GDM1 (cell line): Measurements from ENCODE around the gene C6.
"Not testable (repeated sequence)": the region's sequence is repeated elsewhere in the genome, so short reads cannot be mapped to it uniquely, and the experiment has no call there.

ENCODE experiments used
- DNase-seq: peaks from one replicate; lab custom pipeline; 2025; lab: John Stamatoyannopoulos, UW

Gene C6

GRCh38 chr5:41213340-41213739 lies at the start of gene C6:
TSS of gene C6 (minus strand) at chr5:41213532. CDS start at chr5:41203230, 10,302 bp downstream.
- no peak for DNase-seq

DNA sequence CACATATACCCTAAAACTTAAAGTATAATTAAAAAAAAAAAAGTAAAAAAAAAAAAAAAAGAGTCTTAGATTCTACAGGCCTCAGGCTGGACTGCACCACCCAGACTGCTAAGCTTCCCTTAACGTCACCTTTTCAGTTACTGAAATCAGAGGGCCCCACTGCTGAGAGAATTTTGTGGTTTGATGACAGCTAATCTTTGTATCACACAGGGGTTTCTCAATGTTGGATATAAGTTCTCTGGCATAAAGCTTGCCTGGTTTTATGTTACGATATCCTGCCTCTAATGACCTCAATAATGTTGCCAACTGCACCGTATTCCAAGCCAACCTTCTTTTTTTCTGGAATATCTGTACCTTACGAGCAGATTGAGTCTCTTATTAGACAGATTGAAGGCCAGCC lies 43.1 kb upstream of the C6 start:
- DNase-seq: no peak

- DNase-seq: no peak
Observed at GRCh38 chr5:41253109-41253508, 39.8 kb upstream of the C6 start.

- DNase-seq: no peak
Observed at GRCh38 chr5:41252036-41252435, 38.7 kb upstream of the C6 start.

DNA sequence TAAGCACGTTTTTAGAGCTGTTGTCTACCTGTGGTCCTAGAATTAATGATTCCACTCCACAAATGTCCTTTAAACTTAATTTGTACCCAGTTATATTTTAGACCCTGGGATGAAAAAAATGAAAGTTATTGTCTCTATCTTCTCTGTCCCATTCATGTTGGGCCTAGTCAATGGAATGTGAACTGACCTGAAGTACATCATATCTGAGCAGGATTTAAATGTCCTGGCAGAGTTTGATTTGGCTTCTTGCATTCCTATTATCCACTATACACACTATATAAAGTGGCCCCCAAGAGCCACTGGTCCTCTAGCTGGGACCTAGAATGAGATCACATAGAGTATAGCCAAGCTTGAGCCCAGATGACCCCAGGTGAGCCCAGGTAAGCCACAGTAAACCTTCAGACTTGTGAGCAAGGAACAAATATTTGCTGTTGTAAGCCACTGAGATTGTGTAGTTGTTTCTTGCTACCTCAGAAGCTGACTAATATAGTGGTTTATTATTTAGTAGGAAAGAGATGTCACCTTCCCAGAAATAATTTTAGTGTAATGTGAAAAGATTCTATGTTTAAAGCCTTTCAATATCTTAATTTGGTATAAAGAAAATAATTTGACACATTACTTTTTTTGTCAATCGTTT lies 37.1 kb upstream of the C6 start:
- DNase-seq: no peak

DNA sequence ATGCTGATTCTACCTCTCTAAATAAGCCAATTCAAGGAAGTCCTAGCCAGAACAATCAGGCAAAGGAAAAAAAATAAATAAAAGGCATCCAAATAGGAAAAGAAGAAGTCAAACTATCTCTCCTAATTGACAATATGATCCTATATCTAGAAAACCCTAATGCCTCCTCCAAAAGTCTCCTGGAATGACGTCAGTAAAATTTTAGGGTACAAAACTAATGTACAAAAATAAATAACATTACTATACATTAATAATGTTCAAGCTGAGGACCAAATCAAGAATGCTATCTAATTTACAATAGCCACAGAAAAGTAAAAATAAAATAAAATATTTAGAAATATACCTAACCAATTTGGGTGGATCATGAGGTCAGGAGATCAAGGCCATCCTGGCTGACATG lies 33.8 kb upstream of the C6 start:
- DNase-seq: no peak

DNA sequence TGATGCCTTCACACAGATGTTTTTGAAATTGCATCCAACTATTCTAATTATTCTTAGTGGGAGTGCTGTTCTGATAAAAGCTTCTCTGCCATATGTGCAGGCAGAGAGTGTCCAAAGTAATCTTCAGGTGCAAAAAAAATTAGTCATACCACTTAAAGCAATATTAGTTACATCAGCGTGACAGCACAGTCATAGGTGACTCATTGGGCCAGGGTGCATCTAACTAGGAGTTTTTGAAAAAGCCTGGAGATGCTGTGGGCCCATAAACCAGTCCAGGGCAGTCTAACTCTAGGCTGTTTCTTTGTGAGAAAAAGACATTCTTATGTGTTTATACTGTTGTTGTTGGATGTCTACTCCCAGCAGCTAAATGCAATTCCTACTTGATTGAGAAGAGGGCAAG lies 33.0 kb upstream of the C6 start:
- DNase-seq: no peak

DNA sequence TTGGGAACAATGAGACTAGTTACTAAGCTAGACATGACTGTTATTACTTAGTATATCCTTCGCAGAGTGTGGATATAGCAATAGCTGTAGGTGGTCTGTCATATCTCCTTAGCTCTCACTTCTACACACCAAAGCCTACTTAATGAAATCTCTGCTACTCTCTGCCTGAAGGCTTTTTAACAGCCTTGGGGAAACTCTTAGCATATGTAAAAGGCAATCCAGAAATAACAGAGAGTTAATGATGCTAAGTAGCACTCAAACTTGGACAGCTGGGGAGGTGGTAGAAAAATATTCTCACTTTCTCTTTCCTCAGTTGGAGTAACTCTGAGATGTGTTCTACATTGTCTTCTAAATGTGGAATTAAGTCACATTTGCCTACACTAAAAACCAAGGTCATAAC lies 30.2 kb upstream of the C6 start:
- no peak for DNase-seq

GRCh38 chr5:41240985-41241384 lies 27.7 kb upstream of the C6 start:
- DNase-seq: no peak

- no peak for DNase-seq
Observed at GRCh38 chr5:41240390-41240789, 27.1 kb upstream of the C6 start.

DNA sequence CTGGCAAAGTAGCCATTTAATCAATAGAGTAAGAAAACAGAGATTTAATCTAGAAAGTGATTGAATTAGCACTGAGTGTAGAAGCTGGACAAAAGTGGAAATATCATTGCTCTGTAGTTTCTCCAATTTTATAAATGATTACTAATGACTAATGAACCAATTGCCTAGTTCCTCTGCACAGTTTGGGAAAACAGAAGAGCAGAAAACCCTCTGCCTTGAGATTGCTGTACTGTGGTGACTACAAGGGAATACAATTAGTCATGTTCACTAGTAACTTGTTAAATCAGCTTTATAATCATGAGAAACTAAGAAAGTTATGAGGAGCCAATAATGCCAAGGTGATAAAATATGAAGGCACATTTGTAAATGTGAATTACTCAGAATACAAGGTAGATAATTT lies 21.1 kb upstream of the C6 start:
- no peak for DNase-seq

- DNase-seq: no peak
Observed at GRCh38 chr5:41232797-41233196, 19.5 kb upstream of the C6 start.

DNA sequence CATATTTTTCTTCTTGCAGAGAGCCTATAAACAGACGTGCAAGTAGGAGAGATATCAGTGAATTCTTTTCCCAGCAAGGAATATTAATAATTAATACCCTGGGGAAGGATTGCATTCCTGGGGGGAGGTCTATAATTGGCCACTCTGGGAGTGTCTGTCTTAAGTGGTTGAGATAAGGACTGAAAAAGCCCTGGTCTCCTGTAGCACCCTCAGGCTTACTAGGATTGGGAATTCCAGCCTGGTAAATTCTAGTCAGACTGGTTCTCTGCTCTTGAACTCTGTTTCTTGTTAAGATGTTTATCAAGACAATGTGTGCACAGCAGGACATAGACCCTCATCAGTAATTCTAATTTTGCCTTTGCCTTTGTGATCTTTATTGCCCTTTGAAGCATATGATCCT lies 16.9 kb upstream of the C6 start:
- DNase-seq: not testable (repeated sequence)

- DNase-seq: no peak
Observed at GRCh38 chr5:41223962-41224361, 10.6 kb upstream of the C6 start.

GRCh38 chr5:41219658-41220269 lies 6.4 kb upstream of the C6 start:
- no peak for DNase-seq

DNA sequence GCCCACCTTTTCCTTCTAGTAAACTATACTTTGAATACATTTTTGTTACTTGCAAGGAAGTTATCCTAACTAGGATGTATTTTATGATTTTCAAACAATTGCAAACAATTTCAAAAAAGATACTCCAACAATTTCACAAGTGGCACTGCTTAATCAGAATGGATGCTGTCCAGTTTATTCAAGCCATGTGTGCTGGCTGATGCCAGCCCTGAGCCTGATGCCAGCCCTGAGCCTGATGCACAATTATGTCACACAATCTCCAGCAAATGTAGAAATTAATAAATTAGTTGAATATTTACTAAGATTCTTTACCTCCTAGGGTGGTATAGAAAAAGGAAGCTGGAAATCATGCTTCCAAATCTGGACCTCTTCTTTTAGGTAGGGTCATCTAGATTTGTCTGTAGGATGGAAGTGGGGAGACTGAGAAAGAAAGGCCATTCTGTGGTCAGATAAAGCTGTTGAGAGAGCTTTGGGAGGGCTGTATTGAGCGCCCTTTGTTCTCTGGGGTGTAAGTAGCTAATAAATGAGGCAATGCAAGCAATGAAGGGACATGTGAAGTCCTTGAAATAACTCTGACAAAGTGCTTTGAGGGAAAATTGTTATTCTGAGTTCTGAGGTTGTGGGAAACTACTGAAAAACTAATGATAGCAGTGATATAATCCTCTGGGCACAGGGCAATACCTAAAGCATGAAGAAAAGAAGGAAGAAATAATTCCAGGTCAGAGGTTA lies 5.8 kb upstream of the C6 start:
- no peak for DNase-seq

GRCh38 chr5:41214182-41214581 lies 850 bp upstream of the C6 start:
- no peak for DNase-seq

DNA sequence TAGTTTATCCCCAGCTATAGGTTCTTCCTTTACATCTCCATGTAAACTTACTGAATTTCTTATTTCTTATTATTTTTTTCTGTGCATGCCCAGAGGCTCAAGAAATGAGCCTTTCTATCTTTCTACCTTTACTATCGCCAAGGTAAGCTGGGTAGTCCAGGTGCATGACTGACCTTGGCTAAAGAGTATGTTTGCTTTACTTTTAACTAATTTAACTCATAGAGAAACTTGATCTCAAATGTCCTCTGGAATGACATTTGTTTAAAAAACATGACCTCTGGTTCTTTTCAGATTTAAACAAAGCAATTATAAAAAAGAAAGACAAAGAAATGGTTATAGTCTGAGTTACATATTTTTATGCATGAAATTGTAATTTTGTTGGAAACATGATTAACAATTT lies 397 bp downstream of the C6 start:
- no peak for DNase-seq

DNA sequence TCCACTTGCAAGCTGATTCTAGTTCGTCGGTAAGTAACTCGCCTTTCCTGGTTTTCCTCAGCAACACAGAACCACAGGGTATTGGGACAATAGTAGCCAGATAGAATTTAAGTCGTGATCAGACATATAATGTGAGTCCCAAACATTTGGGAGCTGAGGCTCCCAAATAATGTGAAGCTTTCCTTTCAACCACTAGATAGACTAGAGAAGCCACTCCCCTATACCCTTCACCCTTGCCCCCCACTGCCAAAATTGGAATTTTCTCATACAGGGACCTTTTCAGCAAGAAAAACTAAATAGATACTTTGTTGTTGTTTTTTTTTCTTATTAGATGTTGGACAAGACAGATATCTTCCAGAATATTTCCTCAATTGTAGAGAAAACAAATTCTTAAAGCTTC lies 1.9 kb downstream of the C6 start:
- no peak for DNase-seq

DNA sequence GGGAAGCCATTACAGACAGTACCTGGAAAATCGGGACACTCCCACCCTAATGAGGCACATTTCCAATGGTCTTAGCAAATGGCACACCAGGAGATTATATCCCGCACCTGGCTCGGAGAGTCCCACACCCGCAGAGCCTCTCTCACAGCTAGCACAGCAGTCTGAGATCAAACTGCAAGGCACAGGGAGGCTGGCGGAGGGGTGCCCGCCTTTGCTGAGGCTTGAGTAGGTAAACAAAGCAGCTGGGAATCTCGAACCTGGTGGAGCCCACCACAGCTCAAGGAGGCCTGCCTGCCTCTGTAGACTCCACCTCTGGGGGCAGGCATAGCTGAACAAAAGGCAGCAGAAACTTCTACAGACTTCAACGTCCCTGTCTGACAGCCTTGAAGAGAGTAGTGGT lies 7.9 kb downstream of the C6 start:
- not testable (repeated sequence) for DNase-seq

DNA sequence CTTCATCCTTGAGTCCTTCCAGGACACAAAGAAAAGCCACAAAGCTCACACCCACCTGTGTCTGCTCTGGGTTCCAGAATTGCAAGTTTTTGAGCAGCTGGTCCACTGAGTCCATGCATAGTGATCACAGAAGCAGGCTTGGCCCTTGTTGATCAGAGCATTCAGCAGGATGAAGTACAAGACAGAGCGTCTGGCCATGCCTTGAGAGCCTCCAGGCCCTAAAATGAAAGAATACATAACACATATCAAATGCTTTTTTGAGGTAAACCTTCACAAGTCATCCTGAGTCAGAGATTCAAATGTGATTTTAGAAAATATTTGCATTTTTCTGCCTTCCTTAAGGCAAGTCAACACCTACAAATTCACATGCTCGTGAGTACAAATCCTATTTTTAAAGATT lies 10.3 kb downstream of the C6 start:
- DNase-seq: no peak

DNA sequence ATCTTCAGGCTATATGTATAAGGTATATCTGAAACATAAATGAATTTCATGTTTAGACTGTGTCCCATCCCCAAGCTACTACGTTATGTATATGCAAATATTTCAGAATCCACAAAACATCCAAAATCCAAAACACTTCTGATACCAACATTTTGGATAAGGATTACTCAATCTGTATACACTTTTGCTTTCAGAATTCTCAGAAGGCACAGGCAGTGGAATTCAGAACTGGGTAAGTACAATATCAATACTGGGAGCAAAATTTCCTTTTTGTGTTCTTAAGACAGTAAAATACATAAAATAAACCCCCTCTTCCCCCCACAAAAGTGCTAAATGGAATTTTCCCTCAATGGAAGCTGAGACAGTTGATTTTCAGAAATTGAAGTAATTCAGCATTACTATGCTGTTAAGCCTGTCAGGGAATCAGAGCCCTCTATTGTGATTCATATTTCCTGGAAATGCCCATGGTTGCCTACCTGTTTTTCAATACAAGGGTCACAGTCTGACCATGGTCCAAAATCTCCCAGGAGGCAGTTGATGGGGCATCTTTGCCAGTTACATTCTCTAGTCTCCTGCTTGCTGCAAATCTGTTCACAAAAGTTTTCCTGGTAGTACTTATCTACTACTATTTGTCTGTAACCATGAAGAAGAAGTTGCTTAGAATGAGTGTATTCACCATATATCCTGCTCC lies 12.1 kb downstream of the C6 start:
- no peak for DNase-seq

DNA sequence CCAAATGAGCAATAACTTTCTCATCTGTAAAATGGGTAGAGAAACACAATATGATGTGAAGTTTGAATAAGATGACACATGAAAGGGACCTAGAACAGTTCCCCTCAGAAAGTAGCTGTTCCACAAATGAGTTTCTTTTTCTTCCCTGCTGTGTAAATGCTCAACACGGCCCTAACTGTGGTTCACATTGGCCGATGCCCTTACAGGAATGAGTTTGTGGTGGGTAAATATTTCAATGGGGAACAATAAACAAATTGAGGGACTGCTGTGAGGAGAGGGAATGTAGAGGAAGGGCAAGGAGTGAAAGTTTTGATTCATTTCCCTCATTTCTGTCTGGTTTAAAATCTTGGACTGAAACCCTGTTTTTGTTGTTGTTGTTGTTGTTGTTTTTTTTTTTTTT lies 12.8 kb downstream of the C6 start:
- DNase-seq: no peak
